HFFc6 (cell line): ENCODE data around the gene TNS3. TPM values are rescaled to one million over a fixed set of nuclear protein-coding genes. Genes with fewer than 3 reads are reported as not detected.

Source experiments
- DNase-seq: peaks from one replicate; pipeline ENCODE4 v3.0.0-alpha.2; 2018
- H3K27ac Mint-ChIP-seq: 2 replicates; pipeline ENCODE4 v1.8.0; 2020; ENCODE audit warnings: mild to moderate bottlenecking, mixed read lengths
- H3K27me3 Mint-ChIP-seq: 2 replicates; pipeline ENCODE4 v1.8.0; 2021; ENCODE audit warnings: mild to moderate bottlenecking, moderate library complexity, mixed read lengths; ENCODE audit not compliant: insufficient read depth
- H3K36me3 Mint-ChIP-seq: 2 replicates; pipeline ENCODE4 v1.8.0; 2021; ENCODE audit warnings: low read depth, mixed read lengths
- H3K4me1 Mint-ChIP-seq: 2 replicates; pipeline ENCODE4 v1.8.0; 2020; ENCODE audit warnings: low read depth, mixed read lengths
- H3K4me3 Mint-ChIP-seq: 2 replicates; pipeline ENCODE4 v1.8.0; 2020; ENCODE audit warnings: mild to moderate bottlenecking, moderate library complexity, mixed read lengths
- H3K9me3 Mint-ChIP-seq: 2 replicates; pipeline ENCODE4 v1.8.0; 2020; ENCODE audit warnings: mild to moderate bottlenecking, mixed read lengths
- CTCF ChIP-seq: fragments of 200-600 bp; sonication (generic); IDR thresholded peaks from 2 replicates; pipeline ENCODE4 v1.5.0; 2021; ENCODE audit warnings: antibody characterized with exemption, mild to moderate bottlenecking
- total RNA-seq, 6 experiments: library from RNA; stranded (reverse); fragmentation: NEBNext Ultra II Directional; extraction: Animal tissue kit (Norgen Biotek cat#: 25700); gene quantifications; 2 replicates in 1 of 6; 3 replicates in 5 of 6; pipeline ENCODE4 v1.2.3, GENCODE V29; 2021

TNS3 gene
- total RNA-seq, 6 experiments from 2014 or later: 50.8 to 77.0 (median 67.8) TPM

- Mint-ChIP-seq H3K9me3 (peaks cover 6% of the 10 kb centered on the region), H3K27me3 (peaks cover 1% of the 10 kb centered on the region; the same call in 1 of the 2 replicates), H3K27ac (no peak overlapping the region), H3K4me3 (no peak overlapping the region), H3K4me1 (peaks cover 7% of the 10 kb centered on the region), H3K36me3 (peaks cover 38% of the 10 kb centered on the region)
- no peak for TF ChIP-seq CTCF
- no peak for DNase-seq
These were observed 53.4 kb downstream of the TNS3 start for GRCh38 chr7:47528471-47528870.

GRCh38 chr7:47526466-47526865 lies 55.4 kb downstream of the TNS3 start:
- no peak for DNase-seq
- peaks cover 8% of the 10 kb centered on the region for H3K4me1 Mint-ChIP-seq
- H3K4me3 Mint-ChIP-seq: no peak overlapping the region
- peaks cover 6% of the 10 kb centered on the region for H3K9me3 Mint-ChIP-seq
- TF ChIP-seq CTCF: no peak
- no peak overlapping the region for H3K27ac Mint-ChIP-seq
- H3K27me3 Mint-ChIP-seq: peaks cover 2% of the 10 kb centered on the region
- H3K36me3 Mint-ChIP-seq: peaks cover 43% of the 10 kb centered on the region

GRCh38 chr7:47525066-47525623 lies 56.8 kb downstream of the TNS3 start:
- TF ChIP-seq CTCF: no peak
- no peak for DNase-seq
- Mint-ChIP-seq H3K4me3 (no peak overlapping the region), H3K27me3 (peaks cover 3% of the 10 kb centered on the region), H3K4me1 (peaks cover 17% of the 10 kb centered on the region), H3K36me3 (peaks cover 41% of the 10 kb centered on the region), H3K27ac (no peak overlapping the region), H3K9me3 (peaks cover 3% of the 10 kb centered on the region)

GRCh38 chr7:47523401-47523800 lies 58.5 kb downstream of the TNS3 start:
- TF ChIP-seq CTCF: no peak
- no peak for DNase-seq
- Mint-ChIP-seq H3K4me3 (no peak overlapping the region), H3K9me3 (no peaks in the 10 kb centered on the region), H3K27ac (no peak overlapping the region), H3K36me3 (peaks cover 26% of the 10 kb centered on the region), H3K4me1 (peaks cover 28% of the 10 kb centered on the region), H3K27me3 (peaks cover 3% of the 10 kb centered on the region)

- Mint-ChIP-seq H3K27me3 (peaks cover 3% of the 10 kb centered on the region), H3K9me3 (no peaks in the 10 kb centered on the region), H3K36me3 (peaks cover 20% of the 10 kb centered on the region; the same call in 1 of the 2 replicates), H3K27ac (no peak overlapping the region), H3K4me1 (peaks cover 37% of the 10 kb centered on the region), H3K4me3 (no peak overlapping the region)
- no peak for TF ChIP-seq CTCF
- no peak for DNase-seq
These were observed 59.9 kb downstream of the TNS3 start for GRCh38 chr7:47521816-47522561.
